Uterus (tissue), 4 donors: ENCODE data around the gene CLCA2. TPM values are rescaled to one million over a fixed set of nuclear protein-coding genes. Genes with fewer than 3 reads are reported as not detected.

Source experiments
- DNase-seq, 2 donors: peaks; one replicate each; pipeline ENCODE4 v3.0.0-alpha.2; 2019 to 2020
- H3K27ac ChIP-seq, 2 donors: fragments of 200-600 bp; sonication (generic); 1 replicate in 1 of 2; 2 replicates in 1 of 2; pipeline ENCODE4 v1.5.1; 2016 to 2018
- H3K27me3 ChIP-seq, 2 donors: fragments of 200-600 bp; sonication (generic); one replicate each; pipeline ENCODE4 v1.5.1; 2018 to 2019; ENCODE audit warnings: control low read depth in 1 of 2
- H3K36me3 ChIP-seq, 2 donors: fragments of 200-600 bp; sonication (generic); one replicate each; pipeline ENCODE4 v1.5.1; 2019; ENCODE audit warnings: control low read depth in 1 of 2
- H3K4me1 ChIP-seq, 2 donors: fragments of 200-600 bp; sonication (generic); one replicate each; pipeline ENCODE4 v1.5.1; 2018 to 2019; ENCODE audit warnings: control low read depth in 1 of 2
- H3K4me3 ChIP-seq, 2 donors: fragments of 200-600 bp; sonication (generic); 1 replicate in 1 of 2; 2 replicates in 1 of 2; pipeline ENCODE4 v1.5.1; 2018 to 2019; ENCODE audit warnings: mild to moderate bottlenecking in 1 of 2
- H3K9me3 ChIP-seq, 2 donors: fragments of 200-600 bp; sonication (generic); one replicate each; pipeline ENCODE4 v1.5.1; 2019; ENCODE audit warnings: control low read depth in 1 of 2
- POLR2A ChIP-seq, 2 donors: fragments of 450-650 bp; IDR thresholded peaks; one replicate each; pipeline ENCODE4 v1.6.1; 2016; ENCODE audit warnings: antibody characterized with exemption in 2 of 2, mild to moderate bottlenecking in 1 of 2, moderate library complexity in 1 of 2
- intact Hi-C: fragments of 100-400 bp; cut with DNase I; formaldehyde crosslinking; loops from one replicate; pipeline ENCODE4 v1.15.1; 2023; ENCODE audit warnings: low total_unique reads
- total RNA-seq, 4 donors: library from RNA; depleted of rRNA in 3 of 4; stranded (reverse); fragments of >200 nt in 3 of 4; gene quantifications; one replicate each; pipeline versions ENCODE4 v1.1.0 to v1.2.4, GENCODE V29; 2014 to 2023
- TF ChIP-seq, protein P1 (sequence below), 4 experiments: fragments of 200-600 bp in 2 of 4; fragments of 450-650 bp in 2 of 4; sonication (generic) in 2 of 4; IDR thresholded peaks; one replicate each; pipeline ENCODE4 v1.5.1; 2016 to 2019; ENCODE audit warnings: antibody characterized with exemption in 4 of 4, mild to moderate bottlenecking in 2 of 4, moderate library complexity in 1 of 4
- donor health status: DM: yes; HTN: yes; CAD: no.

The CLCA2 gene
- total RNA-seq, 4 donors from 2014 or later: not detected

DNA sequence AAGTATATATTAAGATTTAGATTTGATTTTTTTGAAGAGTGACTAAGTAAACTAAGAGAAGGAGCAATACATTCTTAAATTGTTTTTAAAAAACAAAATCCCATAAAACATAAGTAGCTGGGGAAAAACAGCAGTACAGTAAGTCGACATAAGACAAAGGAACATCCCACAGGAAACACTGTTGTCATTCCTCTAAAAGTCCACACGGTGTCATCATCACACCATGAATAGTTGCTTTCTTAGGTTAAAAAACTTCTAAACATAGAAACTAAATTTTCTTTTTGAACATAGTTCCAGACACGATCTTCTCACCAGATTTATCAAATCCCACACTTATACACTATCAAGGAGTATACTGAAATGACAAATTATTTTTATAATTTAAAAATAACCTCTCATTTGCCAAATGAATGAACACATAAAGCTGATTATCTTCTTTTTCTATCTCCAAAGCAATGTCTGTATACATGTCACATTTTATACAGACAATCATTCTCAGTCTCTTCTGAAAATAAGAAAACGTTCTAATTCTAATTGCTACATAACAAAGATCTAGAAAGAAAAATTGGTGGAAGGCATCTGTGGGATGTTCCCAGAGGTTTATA lies 43.6 kb upstream of the CLCA2 start:
- TF ChIP-seq POLR2A (IDR thresholded peaks at IDR 0.05): no peak
- TF ChIP-seq, protein P1, sequence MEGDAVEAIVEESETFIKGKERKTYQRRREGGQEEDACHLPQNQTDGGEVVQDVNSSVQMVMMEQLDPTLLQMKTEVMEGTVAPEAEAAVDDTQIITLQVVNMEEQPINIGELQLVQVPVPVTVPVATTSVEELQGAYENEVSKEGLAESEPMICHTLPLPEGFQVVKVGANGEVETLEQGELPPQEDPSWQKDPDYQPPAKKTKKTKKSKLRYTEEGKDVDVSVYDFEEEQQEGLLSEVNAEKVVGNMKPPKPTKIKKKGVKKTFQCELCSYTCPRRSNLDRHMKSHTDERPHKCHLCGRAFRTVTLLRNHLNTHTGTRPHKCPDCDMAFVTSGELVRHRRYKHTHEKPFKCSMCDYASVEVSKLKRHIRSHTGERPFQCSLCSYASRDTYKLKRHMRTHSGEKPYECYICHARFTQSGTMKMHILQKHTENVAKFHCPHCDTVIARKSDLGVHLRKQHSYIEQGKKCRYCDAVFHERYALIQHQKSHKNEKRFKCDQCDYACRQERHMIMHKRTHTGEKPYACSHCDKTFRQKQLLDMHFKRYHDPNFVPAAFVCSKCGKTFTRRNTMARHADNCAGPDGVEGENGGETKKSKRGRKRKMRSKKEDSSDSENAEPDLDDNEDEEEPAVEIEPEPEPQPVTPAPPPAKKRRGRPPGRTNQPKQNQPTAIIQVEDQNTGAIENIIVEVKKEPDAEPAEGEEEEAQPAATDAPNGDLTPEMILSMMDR (IDR thresholded peaks at IDR 0.05): peak; percentile 67 to 85 (median 77)
- no peak overlapping the region for H3K27ac ChIP-seq
- H3K9me3 ChIP-seq: no peaks in the 10 kb centered on the region
- H3K4me1 ChIP-seq: no peaks in the 10 kb centered on the region
- no peaks in the 10 kb centered on the region for H3K27me3 ChIP-seq
- no peaks in the 10 kb centered on the region for H3K36me3 ChIP-seq
- H3K4me3 ChIP-seq: no peak overlapping the region
- intact Hi-C loops: no loop called here
- no peak for DNase-seq

GRCh38 chr1:86381223-86381622 lies 42.7 kb upstream of the CLCA2 start:
- no peaks in the 10 kb centered on the region for H3K4me1 ChIP-seq
- intact Hi-C loops: no loop called here
- H3K9me3 ChIP-seq: no peaks in the 10 kb centered on the region
- no peak overlapping the region for H3K4me3 ChIP-seq
- H3K27ac ChIP-seq: no peak overlapping the region
- H3K36me3 ChIP-seq: no peaks in the 10 kb centered on the region
- H3K27me3 ChIP-seq: no peaks in the 10 kb centered on the region
- DNase-seq: no peak
- no peak for TF ChIP-seq POLR2A (IDR thresholded peaks at IDR 0.05)

DNA sequence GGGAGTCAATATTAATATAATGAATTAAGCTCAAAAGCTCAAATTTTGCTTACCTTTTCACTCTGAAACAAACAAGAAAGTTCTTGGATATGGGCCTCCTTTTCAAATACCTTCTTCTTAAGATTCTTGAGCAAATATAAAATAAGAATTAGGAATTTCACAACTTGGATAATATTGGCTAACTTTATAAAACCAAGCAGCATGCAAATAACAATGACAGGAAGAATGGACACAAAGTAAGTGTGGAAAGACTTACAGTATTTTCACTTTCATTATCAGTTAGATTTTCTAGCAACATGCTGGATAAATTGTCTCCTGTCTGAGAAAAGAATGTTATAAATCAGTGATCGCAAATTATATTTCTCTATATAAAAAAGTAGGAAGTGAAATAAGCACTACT lies 41.1 kb upstream of the CLCA2 start:
- intact Hi-C loops: no loop called here

DNA sequence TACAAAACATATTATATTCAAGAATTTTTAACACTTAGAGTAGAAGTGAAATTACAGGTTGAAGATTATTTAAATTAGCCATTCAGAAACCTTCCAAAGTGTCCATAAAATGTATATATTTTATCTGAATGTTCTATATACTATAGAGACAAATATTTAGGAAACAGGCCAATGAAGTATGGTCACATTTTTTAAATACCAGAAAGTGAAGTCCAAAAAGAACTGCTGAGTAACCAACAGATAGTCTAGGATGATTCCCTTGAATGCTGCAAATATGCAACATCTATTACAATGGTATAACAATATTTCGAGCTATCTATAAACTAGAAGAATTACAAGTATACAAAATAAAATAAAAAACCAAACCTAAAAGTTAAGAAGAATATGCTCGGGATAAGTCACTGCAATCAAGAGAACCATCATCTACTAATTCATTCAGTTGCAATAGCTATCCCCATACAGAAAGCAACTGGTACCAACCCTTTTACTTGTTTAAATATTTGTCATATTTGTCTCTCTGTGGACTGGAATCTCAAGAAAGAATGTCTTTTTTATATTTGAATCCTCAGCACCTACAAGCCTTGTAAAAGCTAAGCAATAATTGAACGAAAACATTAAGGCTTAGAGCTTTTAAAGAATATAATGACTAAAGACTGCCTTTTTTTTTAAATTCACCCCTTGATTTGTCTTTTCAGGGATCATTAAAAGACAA lies 35.9 kb upstream of the CLCA2 start:
- TF ChIP-seq POLR2A (IDR thresholded peaks at IDR 0.05): no peak
- TF ChIP-seq, protein P1 (IDR thresholded peaks at IDR 0.05): no peak

More for the DNA sequence above, 41.1 kb upstream of the CLCA2 start:
- no peak for DNase-seq
- Histone ChIP-seq H3K4me3 (no peak overlapping the region), H3K27me3 (no peaks in the 10 kb centered on the region), H3K27ac (peak overlapping the region in 1 of 2 donors; percentile 19), H3K4me1 (no peaks in the 10 kb centered on the region), H3K36me3 (no peaks in the 10 kb centered on the region), H3K9me3 (no peaks in the 10 kb centered on the region)
- TF ChIP-seq POLR2A (IDR thresholded peaks at IDR 0.05): no peak
- TF ChIP-seq, protein P1 (IDR thresholded peaks at IDR 0.05): no peak

DNA sequence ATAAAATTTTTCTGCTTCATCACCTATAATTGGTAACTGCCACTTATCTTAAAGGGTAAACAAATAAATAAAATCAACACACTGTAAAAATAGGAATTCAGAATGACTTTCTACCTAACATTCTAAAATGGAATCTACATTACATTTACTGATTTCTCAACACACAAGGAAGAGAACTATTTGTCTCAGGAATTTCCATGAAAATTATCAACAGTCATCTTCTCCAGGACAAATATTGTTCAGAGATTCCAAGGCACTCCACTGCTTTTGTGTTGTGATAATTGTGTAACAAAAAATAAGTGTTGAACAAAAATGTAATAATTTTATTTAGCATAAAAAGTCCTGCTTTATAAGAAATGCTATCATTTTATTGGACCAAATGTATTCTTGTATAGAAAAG lies 35.2 kb upstream of the CLCA2 start:
- no peaks in the 10 kb centered on the region for H3K27me3 ChIP-seq
- intact Hi-C loops: no loop called here
- DNase-seq: no peak
- H3K4me1 ChIP-seq: no peaks in the 10 kb centered on the region
- no peaks in the 10 kb centered on the region for H3K9me3 ChIP-seq
- TF ChIP-seq POLR2A (IDR thresholded peaks at IDR 0.05): no peak
- H3K36me3 ChIP-seq: no peaks in the 10 kb centered on the region
- peak overlapping the region in 1 of 2 donors; percentile 9 for H3K27ac ChIP-seq
- no peak overlapping the region for H3K4me3 ChIP-seq

More for the DNA sequence above, 35.9 kb upstream of the CLCA2 start:
- intact Hi-C loops: no loop called here
- H3K36me3 ChIP-seq: no peaks in the 10 kb centered on the region
- DNase-seq: no peak
- H3K27ac ChIP-seq: no peak overlapping the region
- no peaks in the 10 kb centered on the region for H3K27me3 ChIP-seq
- no peaks in the 10 kb centered on the region for H3K9me3 ChIP-seq
- H3K4me1 ChIP-seq: no peaks in the 10 kb centered on the region
- H3K4me3 ChIP-seq: no peak overlapping the region

DNA sequence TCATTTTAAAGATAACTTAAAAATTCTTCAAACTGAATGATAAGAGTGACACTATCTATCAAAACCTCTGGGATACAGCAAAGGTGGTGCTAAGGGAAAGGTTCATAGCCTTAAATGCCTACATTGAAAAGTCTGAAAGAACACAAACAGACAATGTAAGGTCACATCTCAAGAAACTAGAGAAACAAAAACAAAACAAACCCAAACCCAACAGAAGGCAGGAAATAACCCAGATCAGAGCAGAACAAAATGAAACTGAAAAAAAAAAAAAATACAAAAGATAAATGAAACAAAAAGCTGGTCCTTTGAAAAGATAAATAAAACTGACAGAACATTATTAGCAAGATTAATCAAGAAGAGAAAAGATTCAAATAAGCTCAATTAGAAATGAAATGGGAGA lies 34.7 kb upstream of the CLCA2 start:
- intact Hi-C loops: no loop called here
- Histone ChIP-seq H3K27me3 (no peaks in the 10 kb centered on the region), H3K9me3 (no peaks in the 10 kb centered on the region), H3K4me1 (no peaks in the 10 kb centered on the region), H3K36me3 (no peaks in the 10 kb centered on the region), H3K27ac (peak overlapping the region in 1 of 2 donors; percentile 12), H3K4me3 (no peak overlapping the region)
- DNase-seq: no peak
- TF ChIP-seq, protein P1 (IDR thresholded peaks at IDR 0.05): no peak
- TF ChIP-seq POLR2A (IDR thresholded peaks at IDR 0.05): no peak
